Measurements from ENCODE around the gene DSG4. TPM values are rescaled to one million over a fixed set of nuclear protein-coding genes. Genes with fewer than 3 reads are reported as not detected.

The DSG4 gene
- total RNA-seq, 2 experiments from 2014 or later: not detected

DNA sequence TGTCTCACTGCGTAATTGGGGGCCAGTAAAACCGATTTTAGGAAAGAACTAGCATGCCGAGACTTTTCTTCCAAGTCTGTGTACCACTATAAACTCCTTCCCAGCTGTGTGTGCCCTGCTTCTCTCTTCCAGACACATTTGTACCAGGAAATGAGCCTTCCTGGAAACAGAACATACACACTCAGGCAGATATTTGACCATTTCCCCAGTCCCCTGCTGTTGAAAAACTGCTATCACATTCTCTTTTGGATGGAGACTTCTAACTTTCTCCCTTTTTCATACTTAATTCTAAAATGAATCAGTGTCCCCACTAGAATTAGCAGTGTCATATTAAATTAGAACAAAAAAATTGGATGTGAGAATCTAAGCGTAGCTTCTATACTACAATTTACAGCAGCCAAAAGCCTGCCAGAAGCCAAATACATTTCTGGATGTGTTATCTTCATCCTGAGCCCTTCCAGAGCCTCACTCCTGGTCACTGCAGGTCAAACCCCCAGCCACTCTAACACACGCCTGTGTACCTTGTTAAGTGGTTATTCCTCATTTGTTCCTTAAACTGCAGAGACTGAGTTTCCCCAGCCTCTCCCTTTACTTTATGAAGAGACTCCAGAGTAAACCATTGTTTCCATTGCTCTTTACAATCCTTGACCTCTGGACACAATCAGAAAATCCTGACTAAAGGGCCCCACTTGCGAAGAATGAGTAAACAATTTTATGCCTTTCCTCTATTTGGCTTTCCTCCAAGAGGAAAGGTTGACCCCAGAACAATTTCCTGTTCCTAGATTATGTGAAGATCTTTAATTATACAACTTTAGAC is 20.4 kb downstream of the DSG4 start:
- TF ChIP-seq, protein P1, sequence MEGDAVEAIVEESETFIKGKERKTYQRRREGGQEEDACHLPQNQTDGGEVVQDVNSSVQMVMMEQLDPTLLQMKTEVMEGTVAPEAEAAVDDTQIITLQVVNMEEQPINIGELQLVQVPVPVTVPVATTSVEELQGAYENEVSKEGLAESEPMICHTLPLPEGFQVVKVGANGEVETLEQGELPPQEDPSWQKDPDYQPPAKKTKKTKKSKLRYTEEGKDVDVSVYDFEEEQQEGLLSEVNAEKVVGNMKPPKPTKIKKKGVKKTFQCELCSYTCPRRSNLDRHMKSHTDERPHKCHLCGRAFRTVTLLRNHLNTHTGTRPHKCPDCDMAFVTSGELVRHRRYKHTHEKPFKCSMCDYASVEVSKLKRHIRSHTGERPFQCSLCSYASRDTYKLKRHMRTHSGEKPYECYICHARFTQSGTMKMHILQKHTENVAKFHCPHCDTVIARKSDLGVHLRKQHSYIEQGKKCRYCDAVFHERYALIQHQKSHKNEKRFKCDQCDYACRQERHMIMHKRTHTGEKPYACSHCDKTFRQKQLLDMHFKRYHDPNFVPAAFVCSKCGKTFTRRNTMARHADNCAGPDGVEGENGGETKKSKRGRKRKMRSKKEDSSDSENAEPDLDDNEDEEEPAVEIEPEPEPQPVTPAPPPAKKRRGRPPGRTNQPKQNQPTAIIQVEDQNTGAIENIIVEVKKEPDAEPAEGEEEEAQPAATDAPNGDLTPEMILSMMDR (IDR thresholded peaks at IDR 0.05): no peak
- no peaks in the 10 kb centered on the region for H3K9me3 Mint-ChIP-seq
- DNase-seq: no peak
- no peak for ATAC-seq
- intact Hi-C loops (cut with micrococcal nuclease): no loop called here
- ChIA-PET CTCF (no interaction called here), POLR2A (no interaction called here)
- H3K27ac Mint-ChIP-seq: no peak overlapping the region
- no peaks in the 10 kb centered on the region for H3K27me3 Mint-ChIP-seq
- H3K36me3 Mint-ChIP-seq (ENCODE audit: low read depth): no peaks in the 10 kb centered on the region
- H3K4me3 Mint-ChIP-seq: no peak overlapping the region
- no peaks in the 10 kb centered on the region for H3K4me1 Mint-ChIP-seq (ENCODE audit: low read depth)

- Mint-ChIP-seq H3K9me3 (no peaks in the 10 kb centered on the region), H3K4me3 (no peak overlapping the region), H3K27ac (no peak overlapping the region), H3K4me1 (ENCODE audit: low read depth) (no peaks in the 10 kb centered on the region), H3K27me3 (no peaks in the 10 kb centered on the region), H3K36me3 (ENCODE audit: low read depth) (no peaks in the 10 kb centered on the region)
- no peak for ATAC-seq
- TF ChIP-seq, protein P1 (IDR thresholded peaks at IDR 0.05): no peak
- CTCF ChIA-PET: no interaction called here
- intact Hi-C loops (cut with micrococcal nuclease): no loop called here
- no peak for DNase-seq
- POLR2A ChIA-PET: no interaction called here
Observed at GRCh38 chr18:31398191-31398590, 21.6 kb downstream of the DSG4 start.

- TF ChIP-seq, protein P1 (IDR thresholded peaks at IDR 0.05): no peak
- intact Hi-C loops (cut with micrococcal nuclease): no loop called here
- H3K4me1 Mint-ChIP-seq (ENCODE audit: low read depth): no peaks in the 10 kb centered on the region
- no peaks in the 10 kb centered on the region for H3K27me3 Mint-ChIP-seq
- DNase-seq: no peak
- no peak overlapping the region for H3K27ac Mint-ChIP-seq
- no peak overlapping the region for H3K4me3 Mint-ChIP-seq
- no peak for ATAC-seq
- ChIA-PET CTCF (no interaction called here), POLR2A (no interaction called here)
- no peaks in the 10 kb centered on the region for H3K36me3 Mint-ChIP-seq (ENCODE audit: low read depth)
- H3K9me3 Mint-ChIP-seq: no peaks in the 10 kb centered on the region
Observed at GRCh38 chr18:31399306-31400032, 22.9 kb downstream of the DSG4 start.

DNA sequence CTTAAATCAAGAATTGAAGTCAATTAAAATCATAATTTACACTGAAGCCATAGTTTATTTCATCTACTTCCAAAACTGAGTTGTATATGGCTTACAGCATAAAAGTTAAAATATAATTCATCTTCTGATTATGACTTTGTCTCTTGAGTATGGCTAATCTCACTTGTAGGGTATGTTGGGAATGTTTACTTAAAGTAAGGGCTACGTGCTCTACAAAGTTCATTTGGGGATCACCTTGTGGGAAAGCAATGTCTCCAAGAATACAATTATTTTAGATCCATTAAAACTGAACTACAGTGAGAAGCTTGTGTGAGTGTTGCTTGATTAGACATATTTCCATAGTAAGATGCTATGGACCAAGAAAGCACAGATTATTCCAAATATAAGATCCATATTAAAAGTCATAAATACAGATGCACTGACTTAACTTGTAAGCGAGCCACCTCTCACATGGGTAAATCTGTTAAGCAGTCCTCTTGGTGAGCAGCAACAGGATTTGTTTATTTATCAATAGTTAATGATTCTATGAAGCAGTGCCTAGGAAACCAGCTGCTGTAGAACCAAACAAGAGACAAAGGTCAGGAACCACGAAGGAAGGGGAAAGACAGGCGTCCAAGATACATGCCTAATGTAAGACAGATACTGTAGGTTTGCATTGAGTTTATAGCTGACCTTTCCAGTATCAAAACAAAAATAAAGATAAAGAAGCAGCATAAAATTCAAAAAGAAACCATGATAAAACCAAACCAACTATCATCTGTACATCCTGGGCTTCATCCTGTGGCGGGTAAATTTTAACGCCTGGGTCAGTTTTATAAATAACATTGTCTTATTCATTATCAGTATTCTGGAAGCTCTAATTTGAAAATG is 24.8 kb downstream of the DSG4 start:
- Mint-ChIP-seq H3K36me3 (ENCODE audit: low read depth) (no peaks in the 10 kb centered on the region), H3K9me3 (no peaks in the 10 kb centered on the region), H3K4me3 (no peak overlapping the region), H3K27ac (no peak overlapping the region), H3K4me1 (ENCODE audit: low read depth) (no peaks in the 10 kb centered on the region), H3K27me3 (no peaks in the 10 kb centered on the region)
- intact Hi-C loops (cut with micrococcal nuclease): no loop called here
- no peak for ATAC-seq
- POLR2A ChIA-PET: no interaction called here
- DNase-seq: no peak
- TF ChIP-seq, protein P1 (IDR thresholded peaks at IDR 0.05): no peak
- CTCF ChIA-PET: no interaction called here

Measured in activated CD8-positive, alpha-beta T cell treated with anti-CD3 and anti-CD28 coated beads for 36 hours (primary cell).